Measurements from ENCODE around the gene RTKN. TPM values are rescaled to one million over a fixed set of nuclear protein-coding genes. Genes with fewer than 3 reads are reported as not detected.
A peak's percentile ranks its signal among the peaks of the same experiment; 100 is the strongest.

The RTKN gene
- total and polyA plus RNA-seq, 9 of the 15 experiments (the other 6 are each of a cell fraction or from before 2014, with no cell fraction given), result 0.14 to 6.9 (median 3.6) TPM

DNA sequence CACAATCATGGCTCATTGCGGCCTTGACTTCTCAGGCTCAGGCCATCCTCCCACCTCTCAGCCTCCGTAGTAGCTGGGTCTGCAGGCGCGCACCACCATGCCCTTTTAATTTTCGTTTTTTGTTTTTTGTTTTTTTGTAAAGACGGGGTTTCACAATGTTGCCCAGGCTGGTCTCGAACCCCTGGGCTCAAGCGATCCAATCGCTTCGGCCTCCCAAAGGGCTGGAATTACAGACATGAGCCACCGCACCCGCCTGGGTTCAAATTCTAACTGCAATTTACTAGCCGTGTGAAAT is 49.3 kb downstream of the RTKN start:
- H3K36me3 ChIP-seq (ENCODE audit: control insufficient read depth, insufficient read depth, low read length), result no peaks in the 10 kb centered on the region
- peak overlapping the region; percentile 91; the same call in 2 of the 3 replicates for H3K27ac ChIP-seq (ENCODE audit: extremely low read depth, low read depth, low read length)
- H2AFZ ChIP-seq (ENCODE audit: low read depth, low read length), result peak overlapping the region; percentile 98
- no peaks in the 10 kb centered on the region for H3K27me3 ChIP-seq (ENCODE audit: control insufficient read depth in 2 of 2, insufficient read depth in 2 of 2, low read length in 2 of 2)
- peak overlapping the region; percentile 85 to 89 for H3K9ac ChIP-seq (ENCODE audit: insufficient read depth in 1 of 2, low read depth in 2 of 2, low read length in 2 of 2)
- peaks cover 26% of the 10 kb centered on the region for H3K79me2 ChIP-seq (ENCODE audit: control insufficient read depth, insufficient read depth, low read length)
- ChIA-PET CTCF (ENCODE audit: low intra/inter-chr PET ratio) (interaction anchor here (1.2 kb wide), 1 partner anchor 126 kb away, joined by 4 read pairs; no protein-coding TSS in a partner anchor), POLR2A (interaction anchor here (0.6 to 2.6 kb wide), 5 partner anchors 8 to 55 kb away, joined by 3 to 13 read pairs (median 4); partner anchors contain the start of gene DCTN1)
- FAIRE-seq (peak; percentile 35), ATAC-seq (no peak), DNase-seq (ENCODE audit: extremely low read depth in 1 of 4, low spot score in 3 of 4) (no peak)
- BruUV-seq (replicated peaks), result no TSS peak
- peaks cover 3 to 12% of the 10 kb centered on the region in 2 experiments; a peak in 3 of 5 replicates for H3K4me1 ChIP-seq (replicated peaks in 1 of 2; ENCODE audit: control insufficient read depth in 2 of 2, insufficient read depth in 2 of 2, low read length in 2 of 2)
- intact Hi-C loops (cut with micrococcal nuclease), result loop anchor here (5.0 to 10.0 kb wide), 3 partner anchors 125 to 568 kb away; partner anchors contain the start of gene STAMBP
- H3K4me2 ChIP-seq (ENCODE audit: insufficient read depth, low read length), result peak overlapping the region; percentile 98
- no peaks in the 10 kb centered on the region for H4K20me1 ChIP-seq (replicated peaks; ENCODE audit: control insufficient read depth, insufficient read depth, low read length)
- no peaks in the 10 kb centered on the region for H3K9me1 ChIP-seq (ENCODE audit: control insufficient read depth, insufficient read depth, low read length)
- in situ Hi-C loops (cut with MboI), result no loop called here
- 0 out of 2 replicates have a peak overlapping the region, but pooled peaks have one; percentile 66 for H3K4me3 ChIP-seq
- 0 out of 2 replicates have a peak, but pooled peaks have one; percentile 70 for TF ChIP-seq MBD1 (CRISPR knock-in tag; IDR thresholded peaks at IDR 0.05)
- TF ChIP-seq CBFA2T2 (conservative IDR thresholded peaks at IDR 0.05), result no peak
- TF ChIP-seq TAF1 (IDR thresholded peaks at IDR 0.05; ENCODE audit: control insufficient read depth, extremely low read depth, insufficient read depth, low read length, severe bottlenecking), result peak; percentile 2
- 0 out of 2 replicates have a peak, but pooled peaks have one; percentile 32 for TF ChIP-seq NFRKB (IDR thresholded peaks at IDR 0.05; ENCODE audit: low read depth)
- TF ChIP-seq MLLT1 (IDR thresholded peaks at IDR 0.05), result 0 out of 4 replicates have a peak, but pooled peaks of 1 of the 2 experiments have one; percentile 48
- no peak for TF ChIP-seq CEBPG (CRISPR knock-in tag; IDR thresholded peaks at IDR 0.05)
- TF ChIP-seq CEBPG (tag; conservative IDR thresholded peaks at IDR 0.05 in 1 of 2, IDR thresholded peaks at IDR 0.05 in 1 of 2), result 0 out of 4 replicates have a peak, but pooled peaks of 1 of the 2 experiments have one; percentile 12
- no peak for TF ChIP-seq DACH1 (IDR thresholded peaks at IDR 0.05; ENCODE audit: partially characterized antibody)
- TF ChIP-seq ZNF407 (IDR thresholded peaks at IDR 0.05; ENCODE audit: low read depth), result 0 out of 2 replicates have a peak, but pooled peaks have one; percentile 36
- 0 out of 2 replicates have a peak, but pooled peaks have one; percentile 9 for TF ChIP-seq SMARCE1 (IDR thresholded peaks at IDR 0.05)
- TF ChIP-seq CEBPB (tag; IDR thresholded peaks at IDR 0.05), result peak; percentile 86
- WGBS (ENCODE audit: insufficient coverage, low coverage, missing lambda C conversion rate), result 49% methylated on average over 13 of the region's 13 CpGs
- no peaks in the 10 kb centered on the region for H3K9me3 ChIP-seq (replicated peaks; ENCODE audit: control insufficient read depth, insufficient read depth, low read depth, low read length)

Measured in K562 (cell line).